Measurements from ENCODE around the gene HRH4. TPM values are rescaled to one million over a fixed set of nuclear protein-coding genes. Genes with fewer than 3 reads are reported as not detected.

HRH4 gene
- polyA plus RNA-seq, 6 donors from 2014 or later = not detected

GRCh38 chr18:24443870-24444269 is 16.6 kb upstream of the HRH4 start:
- H3K27ac Mint-ChIP-seq = peak overlapping the region in 2 of 6 donors; percentile 21 to 69
- DNase-seq = peak; percentile 1
- H3K36me3 Mint-ChIP-seq = peaks cover 31 to 54% of the 10 kb centered on the region in 2 donors
- peak in 1 of 2 donors; percentile 67 for ATAC-seq (ENCODE audit: low read depth in 2 of 2)
- H3K9me3 Mint-ChIP-seq = no peaks in the 10 kb centered on the region
- peaks cover 10 to 13% (median 10%) of the 10 kb centered on the region in 3 donors for H3K4me1 Mint-ChIP-seq
- H3K27me3 Mint-ChIP-seq = no peaks in the 10 kb centered on the region
- no peak overlapping the region for H3K4me3 Mint-ChIP-seq

GRCh38 chr18:24446453-24446852 is 14.0 kb upstream of the HRH4 start:
- no peaks in the 10 kb centered on the region for H3K27me3 Mint-ChIP-seq
- H3K9me3 Mint-ChIP-seq = no peaks in the 10 kb centered on the region
- no peak overlapping the region for H3K4me3 Mint-ChIP-seq
- ATAC-seq (ENCODE audit: low read depth in 2 of 2) (no peak), DNase-seq (no peak)
- no peak overlapping the region for H3K27ac Mint-ChIP-seq
- H3K36me3 Mint-ChIP-seq = peaks cover 41 to 57% of the 10 kb centered on the region in 2 donors
- H3K4me1 Mint-ChIP-seq = peaks cover 10 to 13% (median 10%) of the 10 kb centered on the region in 3 donors

DNA sequence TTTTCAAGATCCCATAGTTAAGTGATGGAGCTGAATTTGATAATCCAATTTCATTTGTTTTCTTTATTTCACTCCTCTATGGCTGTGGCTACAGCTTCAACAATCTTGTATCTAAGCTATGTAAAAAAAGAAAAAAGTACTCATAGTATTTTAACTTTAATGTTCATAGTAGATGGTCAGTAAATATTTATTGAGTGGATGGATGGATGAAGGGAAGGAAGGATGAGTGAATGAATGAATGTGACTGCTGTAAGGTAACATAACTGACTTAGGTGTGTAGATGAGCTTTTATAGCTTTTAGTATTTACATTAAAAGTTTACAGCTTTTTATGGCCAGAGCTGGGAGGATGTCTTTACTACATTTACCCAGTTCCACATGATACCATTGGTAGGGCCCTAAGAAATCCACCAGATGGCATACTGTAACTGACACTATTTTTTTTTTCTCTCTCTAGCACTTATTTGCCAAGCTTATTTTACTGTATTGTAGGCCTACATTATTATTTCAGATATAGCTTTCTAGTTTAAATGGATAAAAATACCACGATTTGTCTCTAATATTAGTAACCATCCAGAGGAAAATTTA is 13.4 kb upstream of the HRH4 start:
- H3K4me3 Mint-ChIP-seq = no peak overlapping the region
- H3K36me3 Mint-ChIP-seq = peaks cover 37 to 52% of the 10 kb centered on the region in 2 donors
- peaks cover 10 to 13% (median 10%) of the 10 kb centered on the region in 3 donors for H3K4me1 Mint-ChIP-seq
- H3K27me3 Mint-ChIP-seq = no peaks in the 10 kb centered on the region
- no peak for DNase-seq
- no peak overlapping the region for H3K27ac Mint-ChIP-seq
- no peaks in the 10 kb centered on the region for H3K9me3 Mint-ChIP-seq
- ATAC-seq (ENCODE audit: low read depth in 2 of 2) = no peak

DNA sequence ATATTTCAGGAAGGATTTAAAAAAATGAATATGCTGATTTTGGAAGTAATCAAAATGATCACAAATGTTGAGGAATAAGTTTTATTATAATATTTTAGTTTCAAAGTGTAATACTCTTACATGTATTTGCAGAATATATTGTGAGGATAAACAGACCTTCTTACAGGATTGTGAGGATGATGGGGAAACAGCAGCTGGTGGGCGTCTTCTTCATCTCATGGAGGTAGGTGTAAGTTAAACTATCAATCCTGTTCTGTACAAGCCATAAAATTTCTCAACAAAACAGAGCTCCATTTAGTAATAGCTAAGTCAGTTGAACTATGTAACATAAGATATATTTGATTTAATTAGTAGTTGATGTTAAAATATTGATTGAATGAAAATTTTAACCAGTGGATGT is 12.5 kb upstream of the HRH4 start:
- Mint-ChIP-seq H3K27me3 (no peaks in the 10 kb centered on the region), H3K9me3 (no peaks in the 10 kb centered on the region), H3K4me1 (peaks cover 10 to 13% (median 10%) of the 10 kb centered on the region in 3 donors), H3K36me3 (peaks cover 36 to 52% of the 10 kb centered on the region in 2 donors), H3K4me3 (no peak overlapping the region), H3K27ac (no peak overlapping the region)
- no peak for DNase-seq
- ATAC-seq (ENCODE audit: low read depth in 2 of 2) = no peak

GRCh38 chr18:24456549-24456948 is 3.9 kb upstream of the HRH4 start:
- Mint-ChIP-seq H3K27me3 (no peaks in the 10 kb centered on the region), H3K36me3 (peaks cover 6 to 9% of the 10 kb centered on the region in 2 donors), H3K27ac (peak overlapping the region in 1 of 6 donors; percentile 19), H3K4me1 (no peaks in the 10 kb centered on the region), H3K4me3 (no peak overlapping the region), H3K9me3 (peaks cover 0 to 3% (median 0%) of the 10 kb centered on the region in 7 donors)
- no peak for ATAC-seq (ENCODE audit: low read depth in 2 of 2)
- DNase-seq = no peak

- no peak for DNase-seq
- no peak overlapping the region for H3K4me3 Mint-ChIP-seq
Measured at GRCh38 chr18:24459772-24460171, 665 bp upstream of the HRH4 start.

DNA sequence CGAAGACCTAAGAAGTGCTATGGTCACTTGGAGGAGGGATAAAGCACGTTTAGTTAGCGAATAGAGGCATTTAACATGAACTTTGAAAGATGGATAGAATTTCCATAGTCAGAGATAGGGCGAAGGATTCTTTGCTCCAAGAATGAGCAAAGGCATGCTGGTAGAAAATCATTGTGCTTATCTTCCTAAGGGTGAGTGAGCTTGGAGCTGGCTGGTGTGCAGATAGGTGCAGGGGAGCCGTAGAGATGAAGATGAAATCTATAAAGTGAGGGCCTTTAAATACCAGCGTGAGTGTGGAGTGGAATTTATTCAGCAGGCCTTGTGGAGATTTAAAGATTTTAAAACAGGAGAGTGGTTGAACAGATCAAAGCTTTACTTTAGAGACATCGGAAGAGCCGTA is 1.6 kb downstream of the HRH4 start:
- Mint-ChIP-seq H3K27ac (no peak overlapping the region), H3K36me3 (no peaks in the 10 kb centered on the region), H3K27me3 (peaks cover 0 to 8% (median 8%) of the 10 kb centered on the region in 3 donors), H3K9me3 (peaks cover 0 to 3% (median 0%) of the 10 kb centered on the region in 7 donors), H3K4me1 (no peaks in the 10 kb centered on the region), H3K4me3 (no peak overlapping the region)
- ATAC-seq (ENCODE audit: low read depth in 2 of 2) (no peak), DNase-seq (no peak)

More at GRCh38 chr18:24459772-24460171, 665 bp upstream of the HRH4 start:
- Mint-ChIP-seq H3K4me1 (no peaks in the 10 kb centered on the region), H3K36me3 (peaks cover 3 to 6% of the 10 kb centered on the region in 2 donors), H3K27ac (peak overlapping the region in 1 of 6 donors; percentile 30), H3K27me3 (peaks cover 0 to 1% (median 0%) of the 10 kb centered on the region in 3 donors), H3K9me3 (peaks cover 0 to 3% (median 0%) of the 10 kb centered on the region in 7 donors)
- no peak for ATAC-seq (ENCODE audit: low read depth in 2 of 2)

DNA sequence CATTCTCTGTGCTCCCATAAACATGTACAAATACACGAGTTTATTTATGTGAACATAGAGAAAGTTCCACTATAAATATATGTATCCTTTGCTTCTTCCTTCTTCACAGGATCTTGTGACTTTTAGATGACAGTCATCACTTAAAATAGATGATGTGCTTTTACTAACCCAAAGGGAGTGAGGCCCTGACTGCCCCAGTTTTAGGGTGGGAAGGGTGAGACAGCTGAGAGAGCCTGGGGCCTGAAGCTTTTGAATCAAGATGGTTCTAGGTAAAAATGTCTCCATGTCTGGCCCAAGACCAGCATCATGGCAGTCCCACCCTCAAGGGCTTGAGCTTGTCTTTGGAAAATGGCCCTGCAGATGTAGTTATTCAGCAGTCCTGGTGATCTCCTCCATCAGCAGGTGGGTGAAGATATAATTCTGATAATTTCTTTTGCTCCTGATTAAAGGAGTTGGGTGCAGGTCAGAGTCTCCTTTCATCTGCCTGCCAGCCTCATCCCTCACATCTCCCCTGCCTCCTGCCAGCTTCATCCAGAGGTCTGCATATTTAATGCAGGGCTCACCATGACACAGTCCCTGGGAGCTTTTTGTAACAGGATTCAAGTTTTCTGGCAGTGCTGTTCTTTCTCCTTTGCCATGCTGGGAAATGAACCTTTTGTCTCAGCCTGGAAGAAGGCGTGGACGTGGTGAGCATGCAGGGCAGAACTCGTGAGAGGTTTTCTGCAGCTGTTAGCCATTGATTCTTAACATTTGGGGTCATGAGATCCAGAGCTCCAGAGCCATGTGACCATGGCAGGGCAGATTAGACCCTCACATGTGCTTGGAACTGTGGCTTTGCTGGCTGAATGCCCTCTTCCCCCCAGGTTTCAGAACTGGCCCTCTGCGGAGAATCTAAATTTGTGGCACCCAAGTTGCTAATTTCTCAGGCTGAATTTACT is 2.7 kb downstream of the HRH4 start:
- DNase-seq (no peak), ATAC-seq (ENCODE audit: low read depth in 2 of 2) (no peak)
- peaks cover 0 to 8% (median 8%) of the 10 kb centered on the region in 3 donors for H3K27me3 Mint-ChIP-seq
- H3K4me3 Mint-ChIP-seq = no peak overlapping the region
- H3K9me3 Mint-ChIP-seq = peaks cover 0 to 3% (median 0%) of the 10 kb centered on the region in 7 donors
- H3K4me1 Mint-ChIP-seq = no peaks in the 10 kb centered on the region
- H3K36me3 Mint-ChIP-seq = no peaks in the 10 kb centered on the region
- no peak overlapping the region for H3K27ac Mint-ChIP-seq

DNA sequence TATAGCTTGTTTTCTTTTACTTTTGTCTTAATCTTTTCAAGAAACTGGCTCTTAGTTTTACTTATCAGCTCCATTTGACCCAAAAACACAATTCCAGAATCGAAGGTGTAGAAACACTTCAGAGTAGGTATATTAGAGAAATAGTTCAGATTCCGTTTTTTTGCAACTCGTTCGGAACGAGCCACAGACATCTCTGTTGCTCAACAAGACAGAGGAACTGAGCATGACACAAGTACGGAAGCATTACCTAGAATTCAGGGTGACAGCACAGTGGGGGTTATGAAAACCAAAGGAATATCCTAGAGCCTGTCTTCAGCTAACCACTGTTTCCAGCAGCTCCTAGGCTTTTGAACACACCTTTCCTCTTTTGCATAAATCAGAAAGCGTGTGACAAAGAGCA is 5.0 kb downstream of the HRH4 start:
- Mint-ChIP-seq H3K27me3 (peaks cover 0 to 8% (median 8%) of the 10 kb centered on the region in 3 donors), H3K4me1 (no peaks in the 10 kb centered on the region), H3K27ac (no peak overlapping the region), H3K36me3 (no peaks in the 10 kb centered on the region), H3K9me3 (peaks cover 0 to 3% (median 0%) of the 10 kb centered on the region in 7 donors), H3K4me3 (no peak overlapping the region)
- ATAC-seq (ENCODE audit: low read depth in 2 of 2) = no peak
- DNase-seq = no peak

GRCh38 chr18:24466771-24467170 is 6.3 kb downstream of the HRH4 start:
- Mint-ChIP-seq H3K27me3 (peaks cover 0 to 8% (median 8%) of the 10 kb centered on the region in 3 donors), H3K36me3 (no peaks in the 10 kb centered on the region), H3K4me3 (no peak overlapping the region), H3K27ac (no peak overlapping the region), H3K9me3 (peaks cover 0 to 1% (median 0%) of the 10 kb centered on the region in 7 donors), H3K4me1 (no peaks in the 10 kb centered on the region)
- ATAC-seq (ENCODE audit: low read depth in 2 of 2) (no peak), DNase-seq (no peak)

DNA sequence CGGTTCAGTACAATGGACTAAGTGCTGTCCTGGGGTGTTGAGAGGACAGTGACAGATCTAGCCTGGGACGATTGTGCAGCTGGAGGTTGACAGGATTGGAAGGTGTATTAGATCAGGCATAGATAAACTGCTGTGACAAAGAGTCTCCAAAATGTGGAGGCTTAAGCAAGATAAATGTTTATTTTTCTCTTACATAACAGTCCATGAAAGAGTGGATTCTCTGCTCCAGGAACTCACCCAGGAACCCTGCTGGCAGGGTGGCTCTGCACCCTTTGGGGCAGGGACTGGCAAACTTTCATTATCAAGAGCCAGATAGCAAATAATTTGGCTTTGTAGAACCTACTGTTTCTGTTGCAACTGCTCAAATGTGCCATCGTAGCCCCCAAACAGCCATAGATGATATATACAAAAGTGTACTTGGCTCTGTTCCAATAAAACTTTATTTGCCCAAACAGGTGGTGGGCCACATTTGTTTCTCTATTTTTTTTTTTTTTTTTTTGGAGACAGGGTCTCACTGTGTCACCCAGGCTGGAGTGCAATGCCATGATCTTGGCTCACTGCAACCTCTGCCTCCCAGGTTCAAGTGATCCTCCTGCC is 9.7 kb downstream of the HRH4 start:
- H3K36me3 Mint-ChIP-seq = no peaks in the 10 kb centered on the region
- ATAC-seq (ENCODE audit: low read depth in 2 of 2) = no peak
- no peak overlapping the region for H3K27ac Mint-ChIP-seq
- H3K9me3 Mint-ChIP-seq = no peaks in the 10 kb centered on the region
- H3K27me3 Mint-ChIP-seq = peaks cover 4% of the 10 kb centered on the region in 3 donors
- DNase-seq = no peak
- no peaks in the 10 kb centered on the region for H3K4me1 Mint-ChIP-seq
- H3K4me3 Mint-ChIP-seq = no peak overlapping the region

- ATAC-seq (ENCODE audit: low read depth in 2 of 2) (no peak), DNase-seq (no peak)
- no peaks in the 10 kb centered on the region for H3K9me3 Mint-ChIP-seq
- H3K4me1 Mint-ChIP-seq = no peaks in the 10 kb centered on the region
- H3K36me3 Mint-ChIP-seq = no peaks in the 10 kb centered on the region
- no peak overlapping the region for H3K27ac Mint-ChIP-seq
- H3K4me3 Mint-ChIP-seq = no peak overlapping the region
- peaks cover 0 to 4% (median 0%) of the 10 kb centered on the region in 3 donors for H3K27me3 Mint-ChIP-seq
Measured at GRCh38 chr18:24470805-24471204, 10.4 kb downstream of the HRH4 start.

GRCh38 chr18:24472591-24472990 is 12.2 kb downstream of the HRH4 start:
- H3K9me3 Mint-ChIP-seq = no peaks in the 10 kb centered on the region
- DNase-seq (no peak), ATAC-seq (ENCODE audit: low read depth in 2 of 2) (no peak)
- H3K27me3 Mint-ChIP-seq = peaks cover 0 to 4% (median 0%) of the 10 kb centered on the region in 3 donors
- H3K4me3 Mint-ChIP-seq = no peak overlapping the region
- H3K27ac Mint-ChIP-seq = no peak overlapping the region
- no peaks in the 10 kb centered on the region for H3K4me1 Mint-ChIP-seq
- H3K36me3 Mint-ChIP-seq = no peaks in the 10 kb centered on the region

Data from naive B cell (primary cell).